SK-N-SH (cell line): ENCODE results near the gene SNX2.

Experiments used
- RAD21 ChIP-seq: IDR thresholded peaks from 2 replicates; pipeline ENCODE4 v1.6.1; 2012; ENCODE audit warnings: mild to moderate bottlenecking, low read length
- REST ChIP-seq: IDR thresholded peaks from 2 replicates; pipeline ENCODE4 v1.6.1; 2012; ENCODE audit warnings: mild to moderate bottlenecking, low read depth, low read length, moderate library complexity
- TF ChIP-seq, protein P1 (sequence below): fragments of 200-600 bp; sonication (generic); IDR thresholded peaks from 2 replicates; pipeline ENCODE4 v1.6.1; 2017; ENCODE audit warnings: antibody characterized with exemption, mild to moderate bottlenecking, moderate library complexity

DNA sequence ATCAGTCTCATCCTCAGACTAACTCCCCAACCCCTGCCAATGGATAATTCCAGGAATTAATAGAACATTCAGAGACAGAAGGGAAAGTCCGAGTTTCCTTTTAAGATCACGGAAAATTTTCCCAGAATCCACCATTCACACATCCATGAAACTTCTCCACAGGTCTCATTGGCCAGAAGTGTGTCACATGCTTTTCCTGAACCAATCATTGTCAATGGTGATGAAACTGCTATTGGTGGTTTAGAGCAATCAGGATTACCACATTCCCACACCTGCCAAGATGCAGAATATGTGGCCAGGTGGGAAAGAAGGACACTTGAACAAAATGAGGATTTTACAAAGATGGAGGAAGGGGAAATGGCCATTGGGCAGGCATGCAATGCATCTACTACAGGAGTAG lies 29.3 kb upstream of the SNX2 start:
- TF ChIP-seq REST = no peak
- TF ChIP-seq, protein P1, sequence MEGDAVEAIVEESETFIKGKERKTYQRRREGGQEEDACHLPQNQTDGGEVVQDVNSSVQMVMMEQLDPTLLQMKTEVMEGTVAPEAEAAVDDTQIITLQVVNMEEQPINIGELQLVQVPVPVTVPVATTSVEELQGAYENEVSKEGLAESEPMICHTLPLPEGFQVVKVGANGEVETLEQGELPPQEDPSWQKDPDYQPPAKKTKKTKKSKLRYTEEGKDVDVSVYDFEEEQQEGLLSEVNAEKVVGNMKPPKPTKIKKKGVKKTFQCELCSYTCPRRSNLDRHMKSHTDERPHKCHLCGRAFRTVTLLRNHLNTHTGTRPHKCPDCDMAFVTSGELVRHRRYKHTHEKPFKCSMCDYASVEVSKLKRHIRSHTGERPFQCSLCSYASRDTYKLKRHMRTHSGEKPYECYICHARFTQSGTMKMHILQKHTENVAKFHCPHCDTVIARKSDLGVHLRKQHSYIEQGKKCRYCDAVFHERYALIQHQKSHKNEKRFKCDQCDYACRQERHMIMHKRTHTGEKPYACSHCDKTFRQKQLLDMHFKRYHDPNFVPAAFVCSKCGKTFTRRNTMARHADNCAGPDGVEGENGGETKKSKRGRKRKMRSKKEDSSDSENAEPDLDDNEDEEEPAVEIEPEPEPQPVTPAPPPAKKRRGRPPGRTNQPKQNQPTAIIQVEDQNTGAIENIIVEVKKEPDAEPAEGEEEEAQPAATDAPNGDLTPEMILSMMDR = no peak
- no peak for TF ChIP-seq RAD21
